Activated CD8-positive, alpha-beta memory T cell treated with anti-CD3 and anti-CD28 coated beads for 1 hour (primary cell): ENCODE data around the gene FAM120A.

Experiments used
- DNase-seq, 2 donors: peaks; one replicate each; pipeline ENCODE4 v3.0.0-alpha.2; 2020; ENCODE audit warnings: low read depth in 1 of 2; ENCODE audit errors: extremely low read depth in 1 of 2

The FAM120A gene

DNA sequence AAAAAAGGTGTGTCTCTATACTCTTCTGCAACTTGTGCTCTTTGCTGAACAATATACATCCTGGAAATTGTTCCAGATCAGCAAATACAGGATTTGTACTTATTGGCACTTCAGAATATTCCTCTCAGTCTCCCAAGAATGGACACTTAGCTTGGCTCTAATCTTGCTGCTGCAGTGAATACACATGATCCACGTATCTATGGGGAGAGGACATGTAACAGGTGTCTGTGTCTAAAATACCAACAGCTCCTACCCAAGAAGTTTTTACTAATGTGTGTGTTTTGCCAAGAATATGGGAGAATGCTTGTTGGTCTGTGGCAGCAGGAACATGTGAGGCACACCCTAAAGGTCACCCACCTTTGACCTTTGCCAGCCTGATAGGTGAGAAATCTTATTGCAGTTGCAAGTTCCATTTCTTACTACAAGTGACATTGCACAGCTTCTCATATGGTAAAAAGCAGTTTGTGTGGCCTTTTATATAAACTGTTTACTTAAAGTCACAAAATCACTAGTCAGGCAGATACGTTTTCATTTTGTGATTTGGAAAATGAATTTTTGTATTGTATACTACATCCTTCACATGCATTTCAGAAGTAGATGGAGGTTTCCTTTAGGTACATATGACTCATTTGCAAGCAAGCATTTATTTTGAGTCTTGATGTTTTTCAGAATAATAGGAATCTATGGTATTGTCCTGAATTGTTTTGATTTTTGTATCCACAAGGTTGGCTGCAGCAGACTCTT lies 160.7 kb downstream of the FAM120A start:
- DNase-seq: no peak

DNA sequence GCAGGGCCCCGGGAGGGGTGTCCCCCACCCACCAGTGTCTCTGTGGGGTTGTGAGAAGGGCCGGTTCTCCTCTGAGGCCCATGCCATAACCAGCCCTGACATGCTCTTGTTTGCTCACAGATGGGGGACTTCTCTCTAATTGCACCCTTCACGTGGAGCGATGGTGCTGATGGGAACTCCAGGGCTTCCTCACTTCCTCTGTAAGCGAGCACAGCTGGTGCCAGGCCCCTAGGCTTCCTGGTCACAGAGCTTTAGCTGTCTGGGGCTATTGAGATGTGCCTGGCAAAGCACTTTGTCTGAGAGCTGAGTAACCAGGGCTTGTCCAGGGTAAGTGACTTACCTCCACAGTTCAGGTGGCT lies 161.3 kb downstream of the FAM120A start:
- no peak for DNase-seq

DNA sequence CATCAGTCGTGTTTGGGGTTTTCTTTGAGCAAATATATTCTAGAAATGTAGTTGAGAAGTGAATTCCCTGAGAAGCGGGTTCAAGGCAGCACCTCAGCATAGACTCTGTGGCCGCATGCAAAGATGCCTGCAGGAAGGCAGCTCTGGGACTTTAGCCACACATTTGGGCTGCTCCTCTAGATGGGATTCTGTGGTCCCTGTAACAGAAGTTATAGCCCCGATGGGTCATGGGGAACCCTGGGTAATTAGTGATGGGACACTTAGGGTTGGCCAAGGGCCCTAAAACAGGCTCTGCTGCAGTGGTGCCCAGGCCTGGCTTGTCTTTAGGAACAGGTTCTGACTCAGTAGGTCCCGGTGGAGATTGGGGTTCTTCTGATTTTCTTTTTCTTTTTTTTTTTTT lies 161.7 kb downstream of the FAM120A start:
- no peak for DNase-seq

DNA sequence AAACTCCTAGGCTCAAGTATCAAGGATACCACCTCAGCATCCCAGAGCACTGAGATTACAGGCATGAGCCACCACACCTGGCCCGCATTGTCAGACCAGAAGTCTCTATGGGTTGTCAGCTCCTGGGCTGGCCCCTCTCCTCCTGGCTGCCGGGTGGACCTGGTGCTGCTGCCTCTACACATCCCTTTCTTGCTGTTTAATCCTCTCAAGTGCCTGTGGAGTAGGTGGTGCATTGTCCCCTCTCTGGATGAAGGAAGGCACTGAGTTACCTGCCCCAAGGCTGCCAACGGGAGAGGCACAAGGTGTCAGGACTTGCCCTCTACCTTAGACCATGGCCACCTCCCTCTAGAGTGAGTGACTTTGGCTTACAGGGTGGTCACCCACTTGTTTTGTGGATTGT lies 162.3 kb downstream of the FAM120A start:
- DNase-seq: no peak

DNA sequence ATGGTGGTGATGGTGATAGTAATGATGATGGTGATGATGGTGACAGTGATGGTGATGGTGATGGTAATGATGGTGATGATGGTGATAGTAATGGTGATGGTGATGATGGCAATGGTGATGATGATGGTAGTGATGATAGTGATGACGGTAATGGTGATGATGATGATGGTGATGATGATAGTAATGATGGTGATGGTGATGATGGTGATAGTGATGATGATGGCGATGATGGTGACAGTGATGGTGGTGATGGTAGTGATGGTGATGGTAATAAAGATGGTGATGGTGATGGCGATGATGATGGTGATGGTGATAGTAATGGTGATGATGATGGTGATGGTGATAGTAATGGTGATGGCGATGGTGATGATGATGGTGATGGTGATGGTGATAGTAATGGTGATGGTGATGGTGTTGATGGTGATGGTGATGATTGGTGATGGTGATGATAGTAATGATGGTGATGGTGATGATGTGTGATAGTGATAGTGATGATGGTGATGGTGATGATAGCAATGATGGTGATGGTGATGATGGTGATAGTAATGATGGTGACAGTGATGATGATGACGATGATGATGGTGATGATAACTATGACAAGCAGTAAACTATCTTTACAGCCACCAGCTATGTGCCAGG lies 163.5 kb downstream of the FAM120A start:
- no peak for DNase-seq
